Measurements from ENCODE around the gene LOXHD1.
A peak's percentile ranks its signal among the peaks of the same experiment; 100 is the strongest.

Gene LOXHD1

DNA sequence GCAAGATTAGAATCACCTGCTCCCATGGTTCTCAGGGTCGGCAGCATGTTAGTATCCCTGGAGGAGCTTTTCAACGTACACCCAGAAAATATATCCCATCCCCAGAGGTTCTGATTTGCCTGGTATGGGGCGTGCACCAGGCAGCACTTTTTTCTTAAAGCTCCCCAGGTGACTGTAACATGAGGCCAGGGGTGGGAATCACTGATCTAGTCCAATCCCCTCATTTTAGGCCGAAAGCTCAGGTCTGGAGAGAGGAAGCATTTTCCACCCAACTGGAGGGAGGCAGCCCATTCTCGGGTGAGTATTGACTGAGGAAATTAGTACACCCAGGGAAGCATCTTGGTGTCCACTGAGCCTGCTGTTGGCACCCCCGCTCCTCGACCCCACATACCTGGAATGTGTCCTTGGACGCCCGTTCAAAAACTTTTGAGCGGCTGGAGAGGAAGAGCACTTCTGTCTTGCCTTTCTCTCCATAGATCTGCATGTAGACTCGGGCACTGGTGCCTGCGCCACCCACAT lies 94.3 kb downstream of the LOXHD1 start:
- TF ChIP-seq, protein P1, sequence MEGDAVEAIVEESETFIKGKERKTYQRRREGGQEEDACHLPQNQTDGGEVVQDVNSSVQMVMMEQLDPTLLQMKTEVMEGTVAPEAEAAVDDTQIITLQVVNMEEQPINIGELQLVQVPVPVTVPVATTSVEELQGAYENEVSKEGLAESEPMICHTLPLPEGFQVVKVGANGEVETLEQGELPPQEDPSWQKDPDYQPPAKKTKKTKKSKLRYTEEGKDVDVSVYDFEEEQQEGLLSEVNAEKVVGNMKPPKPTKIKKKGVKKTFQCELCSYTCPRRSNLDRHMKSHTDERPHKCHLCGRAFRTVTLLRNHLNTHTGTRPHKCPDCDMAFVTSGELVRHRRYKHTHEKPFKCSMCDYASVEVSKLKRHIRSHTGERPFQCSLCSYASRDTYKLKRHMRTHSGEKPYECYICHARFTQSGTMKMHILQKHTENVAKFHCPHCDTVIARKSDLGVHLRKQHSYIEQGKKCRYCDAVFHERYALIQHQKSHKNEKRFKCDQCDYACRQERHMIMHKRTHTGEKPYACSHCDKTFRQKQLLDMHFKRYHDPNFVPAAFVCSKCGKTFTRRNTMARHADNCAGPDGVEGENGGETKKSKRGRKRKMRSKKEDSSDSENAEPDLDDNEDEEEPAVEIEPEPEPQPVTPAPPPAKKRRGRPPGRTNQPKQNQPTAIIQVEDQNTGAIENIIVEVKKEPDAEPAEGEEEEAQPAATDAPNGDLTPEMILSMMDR (IDR thresholded peaks at IDR 0.05; ENCODE audit: extremely low read depth, missing control alignments) = no peak
- DNase-seq (ENCODE audit: low spot score) = no peak

DNA sequence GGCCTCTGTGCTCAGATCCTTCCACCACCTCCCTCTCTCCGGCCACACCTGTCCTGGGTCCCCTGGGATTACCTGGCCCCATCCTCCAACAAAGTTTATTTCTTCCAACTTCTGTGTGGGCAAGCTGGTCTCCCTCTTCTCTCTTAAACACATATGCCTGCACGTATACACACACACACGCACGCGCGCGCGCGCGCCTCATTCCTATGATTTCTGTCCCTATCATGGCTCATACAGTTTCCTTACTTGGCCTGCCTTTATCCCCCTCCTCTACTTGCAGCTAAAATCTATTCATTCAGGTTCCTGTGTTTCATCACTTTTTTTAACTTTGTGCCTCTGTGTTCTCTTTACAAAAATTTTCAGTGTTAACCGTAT lies 96.4 kb downstream of the LOXHD1 start:
- no peak for DNase-seq (ENCODE audit: low spot score)
- TF ChIP-seq, protein P1 (IDR thresholded peaks at IDR 0.05; ENCODE audit: extremely low read depth, missing control alignments) = no peak

DNA sequence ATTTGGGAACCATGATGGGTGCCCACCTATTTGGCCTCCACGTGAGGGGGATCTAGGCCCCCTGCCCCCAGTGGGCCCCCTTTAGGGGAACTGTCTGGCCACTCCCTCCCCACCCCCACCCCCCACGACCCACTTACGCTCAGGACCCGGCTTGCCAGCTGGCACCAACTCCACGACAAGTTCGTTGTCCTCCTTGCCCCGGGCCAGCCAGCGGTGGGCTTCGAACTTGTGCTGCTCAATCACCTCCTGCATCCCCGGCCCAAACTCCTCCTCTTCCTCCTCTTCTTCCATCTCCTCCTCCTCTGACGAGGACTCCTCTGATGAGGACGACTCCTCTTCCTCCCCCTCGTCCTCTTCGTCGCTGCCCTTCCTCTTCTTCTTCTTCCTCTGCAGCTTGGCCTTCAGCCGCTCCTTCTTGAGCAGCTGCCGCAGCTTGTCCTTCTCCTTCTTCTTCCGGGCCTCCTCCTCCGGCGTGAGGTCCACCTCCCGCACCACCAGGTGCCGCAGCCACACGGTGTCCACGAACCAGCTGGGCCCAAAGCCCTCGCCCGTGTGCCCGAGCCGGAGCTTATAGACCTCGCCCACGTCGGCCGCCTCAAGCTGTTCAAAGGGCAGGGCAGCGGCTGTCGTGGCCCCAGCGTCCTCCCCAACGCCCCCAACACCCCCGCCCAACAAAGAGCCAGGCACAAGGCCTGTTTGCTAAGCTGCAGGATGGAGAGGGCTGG lies 96.9 kb downstream of the LOXHD1 start:
- TF ChIP-seq, protein P1 (IDR thresholded peaks at IDR 0.05; ENCODE audit: extremely low read depth, missing control alignments) = no peak
- DNase-seq (ENCODE audit: low spot score) = no peak

DNA sequence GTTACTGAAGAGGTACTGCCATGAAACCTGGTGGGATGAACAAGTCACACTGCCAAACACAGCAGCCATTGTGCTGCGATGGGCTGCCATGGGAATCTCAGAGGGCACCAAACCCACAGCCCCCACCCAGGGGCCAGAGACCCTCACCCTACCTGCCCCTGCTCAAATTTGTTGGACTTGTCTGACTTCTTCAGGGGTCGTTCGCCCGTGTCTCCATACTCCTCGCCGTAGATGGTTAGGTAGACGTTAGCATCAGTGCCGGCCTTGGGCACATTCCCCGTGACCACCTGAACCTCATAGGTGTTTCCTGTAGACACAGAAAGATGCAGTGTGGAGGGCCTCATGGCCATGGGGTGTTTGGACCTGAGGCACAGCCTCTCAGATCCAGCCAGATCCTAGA lies 97.7 kb downstream of the LOXHD1 start:
- DNase-seq (ENCODE audit: low spot score) = no peak

DNA sequence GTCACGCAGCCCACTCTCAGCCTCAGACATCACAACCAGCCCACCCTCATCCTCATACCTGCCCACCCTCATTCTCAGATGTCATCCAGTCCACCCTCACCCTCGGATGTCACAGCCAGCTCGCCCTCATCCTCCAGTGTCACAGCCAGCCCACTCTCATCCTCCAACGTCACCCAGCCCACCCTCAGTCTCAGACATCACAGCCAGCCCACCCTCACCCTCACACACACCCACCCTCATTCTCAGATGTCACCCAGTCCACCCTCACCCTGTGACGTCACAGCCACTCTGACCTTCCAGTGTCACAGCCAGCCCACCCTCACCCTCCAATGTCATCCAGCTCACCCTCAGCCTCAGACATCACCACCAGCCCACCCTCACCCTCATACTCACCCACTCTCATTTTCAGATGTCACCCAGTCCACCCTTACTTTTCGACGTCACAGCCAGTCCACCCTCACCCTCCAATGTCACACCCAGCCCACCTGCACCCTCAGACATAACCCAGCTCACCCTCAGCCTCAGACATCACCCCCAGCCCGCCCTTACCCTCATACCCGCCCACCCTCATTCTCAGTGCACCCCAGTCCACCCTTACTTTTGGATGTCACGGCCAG lies 100.3 kb downstream of the LOXHD1 start:
- DNase-seq (ENCODE audit: low spot score) = no peak
- TF ChIP-seq, protein P1 (IDR thresholded peaks at IDR 0.05; ENCODE audit: extremely low read depth, missing control alignments) = no peak

More for the DNA sequence above, 97.7 kb downstream of the LOXHD1 start:
- TF ChIP-seq, protein P1 (IDR thresholded peaks at IDR 0.05; ENCODE audit: extremely low read depth, missing control alignments) = no peak

DNA sequence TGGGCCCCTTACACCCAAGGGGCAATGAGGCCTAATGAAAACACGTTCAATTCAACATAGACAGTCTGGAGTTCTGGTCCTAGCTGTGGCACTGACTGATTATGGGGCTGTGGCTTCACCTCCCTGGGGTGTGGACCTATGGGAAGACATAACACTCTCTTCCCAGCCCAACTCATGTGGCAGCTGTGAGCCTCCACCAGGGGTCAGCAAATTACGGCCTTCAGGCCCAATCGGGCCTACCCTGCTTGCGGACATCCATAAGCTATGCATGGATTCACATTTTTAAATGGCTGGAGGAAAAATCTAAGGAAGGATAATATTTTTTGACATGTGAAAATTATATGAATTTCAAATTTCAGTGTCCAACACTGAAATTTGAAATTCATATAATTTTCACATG lies 101.3 kb downstream of the LOXHD1 start:
- peak; percentile 65 for DNase-seq (ENCODE audit: low spot score)
- TF ChIP-seq, protein P1 (IDR thresholded peaks at IDR 0.05; ENCODE audit: extremely low read depth, missing control alignments) = no peak

DNA sequence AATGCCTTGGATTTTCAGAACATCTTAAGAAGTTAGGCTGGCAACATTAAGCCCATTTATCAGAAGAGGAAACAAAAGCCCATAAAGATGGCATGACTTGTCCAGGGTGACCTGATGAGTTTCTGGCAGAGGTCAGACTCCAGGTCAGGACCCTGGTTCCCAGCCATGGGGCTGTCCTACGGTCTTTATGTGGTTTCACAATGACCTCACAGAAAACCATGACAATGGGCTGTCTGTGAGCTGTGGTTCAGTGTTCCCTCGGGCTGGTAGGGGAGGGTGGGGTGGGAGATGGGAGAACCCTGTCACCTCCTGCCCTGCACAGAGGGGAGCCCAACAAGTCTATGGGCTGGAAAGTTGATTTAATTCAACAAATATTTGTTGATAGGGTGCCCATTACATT lies 101.8 kb downstream of the LOXHD1 start:
- TF ChIP-seq, protein P1 (IDR thresholded peaks at IDR 0.05; ENCODE audit: extremely low read depth, missing control alignments) = no peak
- no peak for DNase-seq (ENCODE audit: low spot score)

Measured in GM20000 (cell line).